GM12891 (cell line): Measurements from ENCODE around the gene PPHLN1.

Experiments used
- PAX5 ChIP-seq: IDR thresholded peaks from 2 replicates; pipeline ENCODE4 v1.6.1; 2011; ENCODE audit warnings: low read length, moderate library complexity, mild to moderate bottlenecking; ENCODE audit not compliant: insufficient read depth, severe bottlenecking
- POLR2A ChIP-seq: IDR thresholded peaks from 2 replicates; pipeline ENCODE4 v1.6.1; 2011; ENCODE audit warnings: low read depth, low read length, control low read depth
- POLR2AphosphoS5 ChIP-seq: IDR thresholded peaks from 2 replicates; pipeline ENCODE4 v1.6.1; 2011; ENCODE audit warnings: low read depth, low read length, control low read depth
- SPI1 ChIP-seq: IDR thresholded peaks from 2 replicates; pipeline ENCODE4 v1.6.1; 2011; ENCODE audit warnings: low read depth, low read length, control low read depth
- TAF1 ChIP-seq: IDR thresholded peaks from 2 replicates; pipeline ENCODE4 v1.6.1; 2011; ENCODE audit warnings: low read depth, low read length, control low read depth

- TF ChIP-seq POLR2A, result no peak
- no peak for TF ChIP-seq SPI1
- TF ChIP-seq TAF1, result no peak
- TF ChIP-seq PAX5, result no peak
- TF ChIP-seq POLR2AphosphoS5, result no peak
These were observed 147.2 kb downstream of the PPHLN1 start for GRCh38 chr12:42473130-42473529.
